ENCODE measurements around the gene TUBGCP6. TPM values are rescaled to one million over a fixed set of nuclear protein-coding genes. Genes with fewer than 3 reads are reported as not detected.

Gene TUBGCP6
- total RNA-seq, 4 donors from 2014 or later: 19.1 to 52.2 (median 40.7) TPM

GRCh38 chr22:50222508-50222907 is 22.3 kb downstream of the TUBGCP6 start:
- no peaks in the 10 kb centered on the region for H3K36me3 ChIP-seq
- H3K4me3 ChIP-seq: no peak overlapping the region
- no peaks in the 10 kb centered on the region for H3K9me3 ChIP-seq
- H3K27me3 ChIP-seq: no peaks in the 10 kb centered on the region
- H3K27ac ChIP-seq: no peak overlapping the region
- TF ChIP-seq, protein P1, sequence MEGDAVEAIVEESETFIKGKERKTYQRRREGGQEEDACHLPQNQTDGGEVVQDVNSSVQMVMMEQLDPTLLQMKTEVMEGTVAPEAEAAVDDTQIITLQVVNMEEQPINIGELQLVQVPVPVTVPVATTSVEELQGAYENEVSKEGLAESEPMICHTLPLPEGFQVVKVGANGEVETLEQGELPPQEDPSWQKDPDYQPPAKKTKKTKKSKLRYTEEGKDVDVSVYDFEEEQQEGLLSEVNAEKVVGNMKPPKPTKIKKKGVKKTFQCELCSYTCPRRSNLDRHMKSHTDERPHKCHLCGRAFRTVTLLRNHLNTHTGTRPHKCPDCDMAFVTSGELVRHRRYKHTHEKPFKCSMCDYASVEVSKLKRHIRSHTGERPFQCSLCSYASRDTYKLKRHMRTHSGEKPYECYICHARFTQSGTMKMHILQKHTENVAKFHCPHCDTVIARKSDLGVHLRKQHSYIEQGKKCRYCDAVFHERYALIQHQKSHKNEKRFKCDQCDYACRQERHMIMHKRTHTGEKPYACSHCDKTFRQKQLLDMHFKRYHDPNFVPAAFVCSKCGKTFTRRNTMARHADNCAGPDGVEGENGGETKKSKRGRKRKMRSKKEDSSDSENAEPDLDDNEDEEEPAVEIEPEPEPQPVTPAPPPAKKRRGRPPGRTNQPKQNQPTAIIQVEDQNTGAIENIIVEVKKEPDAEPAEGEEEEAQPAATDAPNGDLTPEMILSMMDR (IDR thresholded peaks at IDR 0.05): no peak
- no peak for TF ChIP-seq POLR2A (IDR thresholded peaks at IDR 0.05)
- intact Hi-C loops (cut with DNase I; ENCODE audit: low total_unique reads): no loop called here
- no peaks in the 10 kb centered on the region for H3K4me1 ChIP-seq
- no peak for DNase-seq

GRCh38 chr22:50221410-50222300 is 23.2 kb downstream of the TUBGCP6 start:
- no peak overlapping the region for H3K27ac ChIP-seq
- H3K4me3 ChIP-seq: no peak overlapping the region
- no peak for TF ChIP-seq POLR2A (IDR thresholded peaks at IDR 0.05)
- TF ChIP-seq, protein P1 (IDR thresholded peaks at IDR 0.05): no peak
- no peak for DNase-seq
- H3K27me3 ChIP-seq: no peaks in the 10 kb centered on the region
- intact Hi-C loops (cut with DNase I; ENCODE audit: low total_unique reads): no loop called here
- no peaks in the 10 kb centered on the region for H3K9me3 ChIP-seq
- H3K4me1 ChIP-seq: no peaks in the 10 kb centered on the region
- H3K36me3 ChIP-seq: no peaks in the 10 kb centered on the region

- intact Hi-C loops (cut with DNase I; ENCODE audit: low total_unique reads): no loop called here
- no peak overlapping the region for H3K27ac ChIP-seq
- no peaks in the 10 kb centered on the region for H3K9me3 ChIP-seq
- H3K36me3 ChIP-seq: no peaks in the 10 kb centered on the region
- H3K4me1 ChIP-seq: no peaks in the 10 kb centered on the region
- DNase-seq: no peak
- no peaks in the 10 kb centered on the region for H3K27me3 ChIP-seq
- no peak for TF ChIP-seq POLR2A (IDR thresholded peaks at IDR 0.05)
- TF ChIP-seq, protein P1 (IDR thresholded peaks at IDR 0.05): no peak
- no peak overlapping the region for H3K4me3 ChIP-seq
Measured at GRCh38 chr22:50220603-50221409, 24.0 kb downstream of the TUBGCP6 start.

GRCh38 chr22:50219800-50220602 is 24.8 kb downstream of the TUBGCP6 start:
- no peaks in the 10 kb centered on the region for H3K36me3 ChIP-seq
- H3K27ac ChIP-seq: no peak overlapping the region
- H3K27me3 ChIP-seq: no peaks in the 10 kb centered on the region
- H3K9me3 ChIP-seq: no peaks in the 10 kb centered on the region
- no peaks in the 10 kb centered on the region for H3K4me1 ChIP-seq
- H3K4me3 ChIP-seq: no peak overlapping the region
- TF ChIP-seq, protein P1 (IDR thresholded peaks at IDR 0.05): no peak
- TF ChIP-seq POLR2A (IDR thresholded peaks at IDR 0.05): no peak
- no peak for DNase-seq
- intact Hi-C loops (cut with DNase I; ENCODE audit: low total_unique reads): no loop called here
